NK-92 (cell line): ENCODE measurements around the gene MAML2.

Source experiments
- DNase-seq: peaks from one replicate; lab custom pipeline; 2025; ENCODE audit not compliant: unreplicated experiment; lab: John Stamatoyannopoulos, UW

Gene MAML2

GRCh38 chr11:95937358-95937757, 405.6 kb downstream of the MAML2 start:
- no peak for DNase-seq

DNA sequence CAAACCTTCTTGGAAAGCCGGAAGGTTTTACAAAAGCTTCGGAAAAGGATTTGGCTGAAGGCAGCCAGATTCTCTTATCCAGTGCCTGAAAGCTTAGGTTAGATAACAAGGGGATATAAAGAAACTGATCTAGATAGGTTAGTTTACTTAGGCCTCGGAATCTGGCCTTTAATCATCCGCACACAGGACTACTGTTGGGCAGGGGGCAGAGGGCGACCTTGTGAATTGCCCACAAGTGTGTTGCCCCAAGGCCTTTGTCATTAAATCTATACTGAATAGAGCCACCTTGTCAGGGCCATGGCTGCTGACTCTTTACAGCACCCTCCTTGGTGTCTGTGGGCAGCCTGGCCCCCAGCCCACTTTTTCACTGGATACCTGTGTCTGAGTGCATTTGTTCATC, 409.4 kb downstream of the MAML2 start:
- DNase-seq: no peak

- DNase-seq: no peak
Observed at GRCh38 chr11:95931916-95932315, 411.1 kb downstream of the MAML2 start.

DNA sequence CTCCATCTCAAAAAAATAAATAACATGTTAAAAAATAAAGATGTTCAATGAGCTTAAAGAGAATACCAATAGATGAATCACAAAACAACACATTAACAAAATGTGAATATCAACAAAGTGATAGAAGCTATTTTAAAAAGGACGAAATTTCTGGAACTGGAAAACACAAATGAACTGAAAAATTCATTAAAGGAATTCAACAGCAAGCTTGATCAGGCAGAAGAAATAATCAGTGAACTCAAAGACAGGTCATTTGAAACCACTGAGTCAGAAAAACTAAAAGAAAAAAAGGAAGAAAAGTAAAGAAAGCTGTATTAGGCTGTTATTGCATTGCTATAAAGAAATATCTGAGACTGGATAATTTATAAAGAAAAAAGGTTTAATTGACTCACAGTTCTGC, 412.0 kb downstream of the MAML2 start:
- DNase-seq: no peak

DNA sequence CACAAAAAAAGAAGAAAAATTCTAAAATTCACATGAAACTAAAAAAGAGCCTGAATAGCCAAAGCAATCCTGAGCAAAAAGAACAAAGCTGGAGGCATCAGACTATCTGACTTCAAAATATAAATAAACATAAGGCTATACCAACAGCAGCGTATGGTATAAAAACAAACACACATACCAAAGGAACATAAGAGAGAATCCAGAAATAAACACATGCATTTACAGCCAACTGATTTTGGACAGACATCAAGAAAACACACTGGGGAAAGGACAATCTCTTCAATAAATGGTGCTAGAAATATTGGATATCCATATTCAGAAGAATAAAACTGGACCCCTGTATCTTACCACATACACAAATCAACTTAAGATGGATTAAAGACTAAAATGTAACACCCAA, 416.3 kb downstream of the MAML2 start:
- no peak for DNase-seq
